Activated CD4-positive, alpha-beta memory T cell treated with anti-CD3 and anti-CD28 coated beads for 36 hours (primary cell): ENCODE data around the gene ERCC2. TPM values are rescaled to one million over a fixed set of nuclear protein-coding genes. Genes with fewer than 3 reads are reported as not detected.
"Not testable (repeated sequence)": the region's sequence is repeated elsewhere in the genome, so short reads cannot be mapped to it uniquely, and the experiment has no call there.

Experiments
- CTCF ChIA-PET: fragments of 350-600 bp; sonication (Branson Sonifier 250); formaldehyde crosslinking; loops from one replicate; lab custom pipeline; 2021; ENCODE audit warnings: antibody characterized with exemption, inconsistent platforms; lab: Charles Lee
- POLR2A ChIA-PET: fragments of 350-600 bp; sonication (Branson Sonifier 250); formaldehyde crosslinking; loops from one replicate; lab custom pipeline; 2021; ENCODE audit warnings: antibody characterized with exemption; lab: Charles Lee
- DNase-seq: peaks from one replicate; pipeline ENCODE4 v3.0.0-alpha.2; 2020
- H3K27ac Mint-ChIP-seq: one replicate; pipeline ENCODE4 v1.8.0; 2021; ENCODE audit warnings: mixed read lengths
- H3K27me3 Mint-ChIP-seq: one replicate; pipeline ENCODE4 v1.8.0; 2021; ENCODE audit warnings: mixed read lengths
- H3K36me3 Mint-ChIP-seq: one replicate; pipeline ENCODE4 v1.8.0; 2021; ENCODE audit warnings: mixed read lengths
- H3K4me1 Mint-ChIP-seq: one replicate; pipeline ENCODE4 v1.8.0; 2021; ENCODE audit warnings: low read depth, mixed read lengths
- H3K4me3 Mint-ChIP-seq: one replicate; pipeline ENCODE4 v1.8.0; 2021; ENCODE audit warnings: mild to moderate bottlenecking, mixed read lengths
- H3K9me3 Mint-ChIP-seq: one replicate; pipeline ENCODE4 v1.8.0; 2021; ENCODE audit warnings: mixed read lengths
- intact Hi-C: fragments of 100-400 bp; cut with micrococcal nuclease; formaldehyde crosslinking; loops from one replicate; pipeline ENCODE4 v1.15.1; 2023
- total RNA-seq, 2 experiments: library from RNA; stranded (reverse); gene quantifications; one replicate each; pipeline ENCODE4 v1.2.3, GENCODE V29; 2021

Gene ERCC2
- total RNA-seq, 2 experiments from 2014 or later, result 27.2 to 27.4 TPM

DNA sequence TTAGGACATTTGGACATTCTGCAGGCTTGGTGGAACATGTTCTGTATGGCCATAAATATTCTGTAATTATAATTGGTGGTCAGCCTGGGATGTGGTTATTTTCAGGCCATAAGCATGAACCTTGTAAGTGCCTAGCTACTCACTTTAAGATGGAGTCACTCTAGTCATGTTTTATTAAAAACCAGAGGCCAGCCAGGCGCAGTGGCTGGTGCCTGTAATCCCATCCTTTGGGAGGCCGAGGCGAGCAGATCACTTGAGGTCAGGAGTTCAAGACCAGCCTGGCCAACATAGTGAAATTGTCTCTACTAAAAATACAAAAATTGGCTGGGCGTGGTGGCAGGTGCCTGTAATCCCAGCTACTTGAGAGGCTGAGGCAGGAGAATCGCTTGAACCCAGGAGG lies 37.2 kb upstream of the ERCC2 start:
- H3K27ac Mint-ChIP-seq, intact Hi-C loops, DNase-seq, H3K9me3 Mint-ChIP-seq: not testable (repeated sequence)
- Mint-ChIP-seq H3K27me3 (peaks cover 23% of the 10 kb centered on the region), H3K4me3 (peak overlapping the region; percentile 94), H3K4me1 (peaks cover 39% of the 10 kb centered on the region), H3K36me3 (peaks cover 14% of the 10 kb centered on the region)
- POLR2A ChIA-PET, result interaction anchor here (1.0 to 1.4 kb wide), 2 partner anchors 13 to 176 kb away, joined by 3 to 4 read pairs; no protein-coding TSS in a partner anchor
- CTCF ChIA-PET, result interaction anchor here (0.7 to 1.2 kb wide), 3 partner anchors 71 to 151 kb away, joined by 3 to 7 read pairs (median 3); no protein-coding TSS in a partner anchor

DNA sequence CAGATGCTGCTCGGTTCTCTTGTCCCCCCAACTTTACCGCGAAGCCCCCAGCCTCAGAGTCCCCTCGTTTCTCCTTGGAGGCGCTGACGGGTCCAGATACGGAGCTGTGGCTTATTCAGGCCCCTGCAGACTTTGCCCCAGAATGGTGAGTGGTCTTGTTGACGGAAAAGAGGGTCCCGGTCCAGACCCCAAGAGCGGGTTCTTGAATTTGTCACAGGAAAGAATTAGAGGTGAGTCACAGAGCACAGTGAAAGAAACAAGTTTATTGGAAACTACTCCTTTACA lies 36.7 kb upstream of the ERCC2 start:
- Mint-ChIP-seq H3K4me3 (peak overlapping the region; percentile 94), H3K27me3 (peaks cover 26% of the 10 kb centered on the region), H3K9me3 (no peaks in the 10 kb centered on the region), H3K27ac (peak overlapping the region; percentile 19), H3K4me1 (peaks cover 39% of the 10 kb centered on the region), H3K36me3 (peaks cover 12% of the 10 kb centered on the region)
- POLR2A ChIA-PET, result interaction anchor here (1.0 kb wide), 1 partner anchor 13 kb away, joined by 4 read pairs; no protein-coding TSS in a partner anchor
- DNase-seq, result no peak
- CTCF ChIA-PET, result interaction anchor here (0.7 to 1.2 kb wide), 3 partner anchors 72 to 151 kb away, joined by 3 to 7 read pairs (median 3); no protein-coding TSS in a partner anchor
- intact Hi-C loops, result no loop called here

GRCh38 chr19:45406226-45407090 lies 36.1 kb upstream of the ERCC2 start, which contains the start of gene POLR1G:
Gene POLR1G (plus strand): TSS chr19:45406644. CDS start chr19:45406697, 53 bp downstream.
- ChIA-PET CTCF (interaction anchor here (0.7 to 1.2 kb wide), 2 partner anchors 72 to 79 kb away, joined by 3 to 7 read pairs; no protein-coding TSS in a partner anchor), POLR2A (interaction anchor here (0.7 to 1.0 kb wide), 5 partner anchors 8 to 72 kb away, joined by 3 to 4 read pairs (median 3); partner anchors contain the start of gene FOSB)
- peak within 1 kb of the TSS; percentile 94 for H3K4me3 Mint-ChIP-seq
- H3K9me3 Mint-ChIP-seq, result no peaks in the 10 kb centered on the region
- intact Hi-C loops, result loop anchor here (1.0 kb wide), 1 partner anchor 17 kb away; the partner anchor contains the start of gene ERCC1
- H3K4me1 Mint-ChIP-seq, result peaks cover 39% of the 10 kb centered on the region
- peaks cover 26% of the 10 kb centered on the region for H3K27me3 Mint-ChIP-seq
- peaks cover 12% of the 10 kb centered on the region for H3K36me3 Mint-ChIP-seq
- peak within 1 kb of the TSS; percentile 84 for H3K27ac Mint-ChIP-seq
- peak; percentile 83 for DNase-seq

GRCh38 chr19:45405435-45406225 lies 35.3 kb upstream of the ERCC2 start:
- CTCF ChIA-PET, result interaction anchor here (0.6 to 4.2 kb wide), 3 partner anchors 73 to 100 kb away, joined by 3 to 36 read pairs (median 3); no protein-coding TSS in a partner anchor
- H3K27me3 Mint-ChIP-seq, result peaks cover 26% of the 10 kb centered on the region
- no peaks in the 10 kb centered on the region for H3K9me3 Mint-ChIP-seq
- H3K4me3 Mint-ChIP-seq, result peak overlapping the region; percentile 94
- H3K27ac Mint-ChIP-seq, result peak overlapping the region; percentile 84
- POLR2A ChIA-PET, result interaction anchor here (0.7 to 1.0 kb wide), 4 partner anchors 9 to 73 kb away, joined by 3 to 4 read pairs (median 3); partner anchors contain the start of gene FOSB
- intact Hi-C loops, result loop anchor here (1.0 kb wide), 3 partner anchors 18 to 73 kb away; partner anchors contain the start of genes ERCC1 and ERCC2
- peaks cover 39% of the 10 kb centered on the region for H3K4me1 Mint-ChIP-seq
- H3K36me3 Mint-ChIP-seq, result peaks cover 11% of the 10 kb centered on the region
- DNase-seq, result peak; percentile 89

DNA sequence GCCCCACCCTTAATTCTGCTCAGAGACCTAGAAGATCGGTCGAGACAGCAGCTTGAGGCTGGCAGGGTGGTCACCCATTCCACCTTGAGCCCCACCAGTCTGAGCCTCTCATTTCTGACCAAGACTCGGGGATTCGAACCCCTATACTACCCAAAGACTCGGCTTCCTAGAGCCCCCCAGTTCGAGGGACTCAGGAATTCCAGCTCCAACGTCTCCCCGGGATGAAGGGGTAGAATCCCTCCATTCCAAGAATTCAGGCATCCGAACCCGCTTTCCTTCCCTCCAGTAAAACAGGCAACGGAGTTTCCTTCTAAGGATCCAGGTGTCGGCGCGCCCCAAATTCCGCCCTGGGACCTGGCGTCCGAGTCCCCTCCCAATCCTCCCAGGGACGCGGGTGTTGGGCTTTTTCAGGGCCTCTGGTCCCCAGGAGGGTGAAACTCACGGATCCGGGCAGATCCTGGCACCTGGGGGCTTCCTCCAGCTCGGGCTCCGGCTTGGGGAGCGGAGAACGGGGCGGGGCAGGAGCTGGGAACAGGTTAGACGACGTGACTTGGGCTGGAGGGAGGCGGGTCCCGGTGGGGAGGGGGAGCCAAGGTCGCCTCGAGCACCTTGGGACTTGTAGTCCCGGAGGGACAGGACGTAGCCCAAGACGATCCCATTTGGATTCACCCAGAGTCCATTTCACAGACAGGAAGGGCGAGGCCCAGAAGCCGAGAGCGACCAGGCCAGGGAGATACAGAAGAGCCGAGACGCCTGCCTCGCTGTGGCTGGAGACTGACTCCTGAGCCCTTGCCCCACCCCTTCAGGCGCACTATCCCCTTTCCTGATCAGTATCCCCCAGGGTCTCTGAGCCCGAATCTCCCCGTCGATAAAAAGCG lies 34.4 kb upstream of the ERCC2 start, which contains the start of gene PPP1R13L:
Gene PPP1R13L, minus strand, starts transcription at position 513 of the 878 bp plus-strand sequence. CDS start 6,751 bp downstream, outside the sequence.
- Mint-ChIP-seq H3K27ac (peak within 1 kb of the TSS; percentile 84), H3K4me1 (peaks cover 39% of the 10 kb centered on the region), H3K27me3 (peaks cover 32% of the 10 kb centered on the region), H3K4me3 (peak within 1 kb of the TSS; percentile 94), H3K9me3 (no peaks in the 10 kb centered on the region), H3K36me3 (peaks cover 9% of the 10 kb centered on the region)
- ChIA-PET POLR2A (interaction anchor here (1.2 kb wide), 1 partner anchor 63 kb away, joined by 4 read pairs; the partner anchor contains the start of gene FOSB), CTCF (interaction anchor here (0.7 to 4.2 kb wide), 8 partner anchors 11 to 81 kb away, joined by 3 to 36 read pairs (median 4); no protein-coding TSS in a partner anchor)
- intact Hi-C loops, result loop anchor here (1.0 kb wide), 2 partner anchors 34 to 74 kb away; partner anchors contain the start of gene ERCC2
- peak; percentile 78 for DNase-seq

GRCh38 chr19:45403781-45404556 lies 33.6 kb upstream of the ERCC2 start:
- H3K27me3 Mint-ChIP-seq, result peaks cover 32% of the 10 kb centered on the region

GRCh38 chr19:45403272-45403671 lies 32.9 kb upstream of the ERCC2 start:
- intact Hi-C loops, result no loop called here
- CTCF ChIA-PET, result interaction anchor here (1.0 to 4.6 kb wide), 9 partner anchors 9 to 96 kb away, joined by 3 to 36 read pairs (median 5); no protein-coding TSS in a partner anchor
- H3K4me1 Mint-ChIP-seq, result peaks cover 38% of the 10 kb centered on the region
- H3K27ac Mint-ChIP-seq, result no peak overlapping the region
- H3K9me3 Mint-ChIP-seq, result no peaks in the 10 kb centered on the region
- DNase-seq, result no peak
- POLR2A ChIA-PET, result interaction anchor here (0.6 kb wide), 1 partner anchor 53 kb away, joined by 3 read pairs; no protein-coding TSS in a partner anchor
- no peak overlapping the region for H3K4me3 Mint-ChIP-seq
- H3K27me3 Mint-ChIP-seq, result peaks cover 38% of the 10 kb centered on the region
- no peaks in the 10 kb centered on the region for H3K36me3 Mint-ChIP-seq

More at GRCh38 chr19:45403781-45404556, 33.6 kb upstream of the ERCC2 start:
- H3K36me3 Mint-ChIP-seq, result peaks cover 6% of the 10 kb centered on the region
- DNase-seq, result peak; percentile 79
- peak overlapping the region; percentile 94 for H3K4me3 Mint-ChIP-seq
- H3K9me3 Mint-ChIP-seq, result no peaks in the 10 kb centered on the region
- ChIA-PET CTCF (interaction anchor here (0.7 to 4.2 kb wide), 9 partner anchors 10 to 82 kb away, joined by 3 to 36 read pairs (median 4); no protein-coding TSS in a partner anchor), POLR2A (interaction anchor here (1.2 kb wide), 1 partner anchor 64 kb away, joined by 4 read pairs; the partner anchor contains the start of gene FOSB)
- no peak overlapping the region for H3K27ac Mint-ChIP-seq
- intact Hi-C loops, result no loop called here
- peaks cover 39% of the 10 kb centered on the region for H3K4me1 Mint-ChIP-seq

DNA sequence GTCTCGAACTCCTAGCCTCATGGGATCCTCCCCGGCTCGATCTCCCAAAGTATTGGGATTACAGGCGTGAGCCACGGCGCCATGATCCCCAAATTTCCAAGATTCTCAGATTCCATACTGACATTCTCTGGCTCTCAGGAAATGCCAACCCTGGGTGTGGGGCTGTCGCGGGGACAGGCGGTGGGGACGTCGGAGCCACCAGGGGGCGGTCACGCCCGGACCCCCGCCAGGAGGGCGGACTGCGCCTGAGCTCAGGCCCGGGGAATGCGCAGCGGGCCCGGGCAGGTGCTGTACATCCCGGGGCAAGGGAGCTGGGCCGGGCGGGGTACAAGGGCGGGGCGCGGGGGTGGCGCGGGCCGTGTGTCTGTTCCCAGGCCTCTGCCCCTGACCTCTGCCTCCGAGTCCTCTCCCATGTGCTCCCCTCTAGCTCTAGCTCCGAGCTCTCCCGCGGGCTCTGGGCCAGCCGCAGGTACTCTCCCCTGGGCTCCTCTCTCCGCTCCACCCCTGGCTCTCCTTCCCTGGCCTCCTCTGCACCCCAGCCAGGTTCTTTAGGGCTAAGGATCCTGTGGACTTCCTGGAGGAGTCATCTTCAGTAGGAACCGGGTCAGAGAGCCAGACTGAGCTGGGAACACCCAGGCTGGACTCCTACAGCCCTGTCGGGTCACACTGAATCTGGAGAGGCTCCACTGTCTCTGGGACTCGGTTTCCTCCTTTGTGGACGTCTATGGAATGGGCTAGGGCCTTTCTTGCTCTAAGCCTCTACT lies 32.1 kb upstream of the ERCC2 start:
- no peaks in the 10 kb centered on the region for H3K36me3 Mint-ChIP-seq
- H3K4me1 Mint-ChIP-seq, result peaks cover 30% of the 10 kb centered on the region
- H3K27ac Mint-ChIP-seq, result no peak overlapping the region
- DNase-seq, result peak; percentile 33
- H3K9me3 Mint-ChIP-seq, result no peaks in the 10 kb centered on the region
- no peak overlapping the region for H3K4me3 Mint-ChIP-seq
- peaks cover 42% of the 10 kb centered on the region for H3K27me3 Mint-ChIP-seq
- intact Hi-C loops, result no loop called here
- POLR2A ChIA-PET, result interaction anchor here (0.6 kb wide), 1 partner anchor 54 kb away, joined by 3 read pairs; no protein-coding TSS in a partner anchor
- CTCF ChIA-PET, result interaction anchor here (0.6 to 4.6 kb wide), 12 partner anchors 8 to 97 kb away, joined by 3 to 36 read pairs (median 5); no protein-coding TSS in a partner anchor

DNA sequence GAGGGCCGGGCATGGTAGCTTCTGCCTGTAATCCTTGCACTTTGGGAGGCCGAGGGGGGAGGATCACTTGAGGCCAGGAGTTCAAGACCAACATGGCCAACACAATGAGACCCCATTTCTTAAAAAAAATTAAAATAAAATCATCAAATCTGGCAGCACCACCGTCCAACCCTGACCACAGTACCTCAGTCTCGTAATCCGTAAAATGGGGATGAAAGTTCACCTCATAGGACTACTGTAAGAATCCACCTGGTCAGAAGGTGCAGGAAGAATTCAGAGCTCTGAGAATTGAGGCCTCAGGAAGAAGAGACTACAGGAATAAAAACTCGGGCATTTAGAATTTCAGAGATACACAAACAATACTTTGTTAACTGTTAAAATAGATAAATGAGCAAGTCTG lies 31.4 kb upstream of the ERCC2 start:
- intact Hi-C loops, result no loop called here
- H3K27me3 Mint-ChIP-seq, result peaks cover 46% of the 10 kb centered on the region
- no peaks in the 10 kb centered on the region for H3K36me3 Mint-ChIP-seq
- H3K4me1 Mint-ChIP-seq, result peaks cover 28% of the 10 kb centered on the region
- H3K9me3 Mint-ChIP-seq, result no peaks in the 10 kb centered on the region
- no peak for DNase-seq
- ChIA-PET POLR2A (interaction anchor here (0.7 kb wide), 1 partner anchor 31 kb away, joined by 3 read pairs; no protein-coding TSS in a partner anchor), CTCF (interaction anchor here (0.7 to 4.6 kb wide), 9 partner anchors 8 to 189 kb away, joined by 3 to 36 read pairs (median 5); no protein-coding TSS in a partner anchor)
- H3K27ac Mint-ChIP-seq, result no peak overlapping the region
- H3K4me3 Mint-ChIP-seq, result no peak overlapping the region
